HCT116 (cell line): ENCODE measurements around the gene PLEKHO2. TPM values are rescaled to one million over a fixed set of nuclear protein-coding genes. Genes with fewer than 3 reads are reported as not detected.

Source experiments
- ATAC-seq: fragments of 200-7000 bp; cut with Tn5 transposase; 2 replicates; pipeline ENCODE4 v1.9.1; 2020; ENCODE audit warnings: mild to moderate bottlenecking, moderate library complexity
- BruUV-seq: library from RNA; stranded (reverse); fragments of 400-500 nt; replicated peaks from 2 replicates; lab custom pipeline; 2021; lab: Mats Ljungman, UMichigan
- CTCF ChIA-PET: fragments of 300-600 bp; sonication (Branson Sonifier 250); formaldehyde crosslinking; loops from one replicate; lab custom pipeline; 2021; ENCODE audit warnings: antibody characterized with exemption; lab: Charles Lee
- POLR2A ChIA-PET: fragments of 300-600, 350-600 bp; sonication (Branson Sonifier 250); formaldehyde crosslinking; loops from one replicate; lab custom pipeline; 2021; ENCODE audit warnings: antibody characterized with exemption; lab: Charles Lee
- RAD21 ChIA-PET, 2 experiments: fragments of 300-600 bp; sonication (Branson Sonifier 250); formaldehyde crosslinking; loops; one replicate each; lab custom pipeline; 2023; ENCODE audit warnings: low total read pairs in 2 of 2; ENCODE audit not compliant: uncharacterized antibody in 2 of 2, unreplicated experiment in 2 of 2, low non-redundant PET in 1 of 2; lab: Charles Lee
- DNase-seq: peaks from one replicate; pipeline ENCODE4 v3.0.0-alpha.2; 2010; ENCODE audit warnings: low read depth, low spot score
- H2AFZ ChIP-seq: fragments of 200-600 bp; shearing (Covaris generic), sonication (generic); 2 replicates; pipeline ENCODE4 v1.6.1; 2017; ENCODE audit warnings: low read depth, mixed run types, mixed read lengths, antibody characterized with exemption, low read length; ENCODE audit not compliant: poor library complexity, severe bottlenecking
- H3K27ac ChIP-seq: 2 replicates; pipeline ENCODE4 v1.5.1; 2012; ENCODE audit warnings: low read depth, low read length
- H3K27me3 ChIP-seq: fragments of 200-600 bp; sonication (generic); 2 replicates; pipeline ENCODE4 v1.6.1; 2016; ENCODE audit warnings: mixed run types, low read length, mixed read lengths; ENCODE audit not compliant: insufficient read depth
- H3K36me3 ChIP-seq, 2 experiments: fragments of 200-500 bp in 1 of 2; fragments of 200-600 bp in 1 of 2; sonication (Bioruptor generic) in 1 of 2; sonication (generic) in 1 of 2; 2 replicates each; pipeline versions ENCODE4 v1.5.1 to v1.6.1; 2014 to 2016; ENCODE audit warnings: low read length in 2 of 2, inconsistent platforms in 1 of 2, mixed read lengths in 1 of 2, mixed run types in 1 of 2; ENCODE audit not compliant: insufficient read depth in 2 of 2, control insufficient read depth in 1 of 2
- H3K4me1 ChIP-seq, 2 experiments: fragments of 200-600 bp in 1 of 2; sonication (generic) in 1 of 2; 2 replicates each; pipeline versions ENCODE4 v1.5.1 to v1.6.1; 2012 to 2017; ENCODE audit warnings: low read length in 2 of 2, inconsistent platforms in 1 of 2, mild to moderate bottlenecking in 1 of 2, mixed read lengths in 1 of 2, mixed run types in 1 of 2, moderate library complexity in 1 of 2; ENCODE audit not compliant: insufficient read depth in 2 of 2, control insufficient read depth in 1 of 2
- H3K4me2 ChIP-seq: fragments of 200-600 bp; sonication (generic); 2 replicates; pipeline ENCODE4 v1.6.1; 2017; ENCODE audit warnings: mixed run types, low read length, mixed read lengths
- H3K4me3 ChIP-seq, 2 experiments: fragments of 200-600 bp in 1 of 2; sonication (generic) in 1 of 2; replicated peaks in 1 of 2; 2 replicates each; pipeline ENCODE4 v1.5.1; 2011 to 2016; ENCODE audit warnings: low read length in 2 of 2, control low read depth in 1 of 2, low read depth in 1 of 2, mild to moderate bottlenecking in 1 of 2, mixed read lengths in 1 of 2, mixed run types in 1 of 2
- H3K79me2 ChIP-seq: fragments of 200-600 bp; sonication (generic); 2 replicates; pipeline ENCODE4 v1.6.1; 2017; ENCODE audit warnings: mild to moderate bottlenecking, mixed run types, low read length, moderate library complexity, mixed read lengths; ENCODE audit not compliant: insufficient read depth
- H3K9ac ChIP-seq: fragments of 200-600 bp; sonication (generic); 2 replicates; pipeline ENCODE4 v1.6.1; 2016; ENCODE audit warnings: low read length, mixed read lengths
- H3K9me2 ChIP-seq: fragments of 200-600 bp; sonication (generic), shearing (Covaris generic); 2 replicates; pipeline ENCODE4 v1.6.1; 2017; ENCODE audit warnings: mixed run types, mild to moderate bottlenecking, moderate library complexity; ENCODE audit not compliant: insufficient read depth
- H3K9me3 ChIP-seq, 2 experiments: fragments of 200-500 bp in 1 of 2; fragments of 200-600 bp in 1 of 2; sonication (Bioruptor generic) in 1 of 2; sonication (generic) in 1 of 2; 2 replicates each; pipeline ENCODE4 v1.6.1; 2014 to 2017; ENCODE audit warnings: low read length in 2 of 2, mixed read lengths in 2 of 2, inconsistent platforms in 1 of 2, low read depth in 1 of 2, mild to moderate bottlenecking in 1 of 2, mixed run types in 1 of 2, moderate library complexity in 1 of 2; ENCODE audit not compliant: control insufficient read depth in 1 of 2, insufficient read depth in 1 of 2
- H4K20me1 ChIP-seq: fragments of 200-600 bp; sonication (generic), shearing (Covaris generic); 2 replicates; pipeline ENCODE4 v1.6.1; 2017; ENCODE audit warnings: mixed run types, mild to moderate bottlenecking, moderate library complexity; ENCODE audit not compliant: insufficient read depth
- ATF3 ChIP-seq: IDR thresholded peaks from 2 replicates; pipeline ENCODE4 v1.6.1; 2012
- EZH2phosphoT487 ChIP-seq: fragments of 200-600 bp; IDR thresholded peaks from 2 replicates; pipeline ENCODE4 v1.6.1; 2018; ENCODE audit warnings: antibody characterized with exemption, borderline replicate concordance
- FOSL1 ChIP-seq: IDR thresholded peaks from 2 replicates; pipeline ENCODE4 v1.6.1; 2012; ENCODE audit warnings: low read depth
- MAX ChIP-seq: IDR thresholded peaks from 2 replicates; pipeline ENCODE4 v1.6.1; 2012
- POLR2AphosphoS5 ChIP-seq: IDR thresholded peaks from 2 replicates; pipeline ENCODE4 v1.6.1; 2011; ENCODE audit warnings: mild to moderate bottlenecking, low read depth, low read length, moderate library complexity
- RAD21 ChIP-seq: IDR thresholded peaks from 2 replicates; pipeline ENCODE4 v1.6.1; 2012; ENCODE audit warnings: low read depth, mild to moderate bottlenecking
- SRF ChIP-seq: IDR thresholded peaks from 2 replicates; pipeline ENCODE4 v1.6.1; 2012; ENCODE audit warnings: low read depth
- TCF7L2 ChIP-seq: IDR thresholded peaks from 2 replicates; pipeline ENCODE4 v1.7.0; 2011; ENCODE audit warnings: borderline replicate concordance, inconsistent platforms; ENCODE audit not compliant: insufficient read depth, insufficient read length; ENCODE audit errors: extremely low read depth
- ZBTB33 ChIP-seq: IDR thresholded peaks from 2 replicates; pipeline ENCODE4 v1.6.1; 2011; ENCODE audit warnings: mild to moderate bottlenecking, low read length, moderate library complexity; ENCODE audit not compliant: insufficient replicate concordance; ENCODE audit errors: extremely low read depth
- ZFX ChIP-seq: fragments of 450-650 bp; IDR thresholded peaks from 2 replicates; pipeline ENCODE4 v1.6.1; 2017
- ZNF274 ChIP-seq: fragments of 200-500 bp; sonication (Bioruptor generic); IDR thresholded peaks from 2 replicates; pipeline ENCODE4 v1.6.1; 2014; ENCODE audit warnings: mild to moderate bottlenecking, low read depth, low read length, inconsistent platforms
- intact Hi-C: fragments of 100-400 bp; cut with micrococcal nuclease; formaldehyde crosslinking; loops from 2 replicates; pipeline ENCODE4 v1.10.0; 2022
- total RNA-seq: library from RNA; stranded (reverse); gene quantifications from one replicate; pipeline ENCODE4 v1.2.1, GENCODE V29; 2021; ENCODE audit not compliant: unreplicated experiment
- TF ChIP-seq, protein P1 (sequence below): IDR thresholded peaks from 2 replicates; pipeline ENCODE4 v1.6.1; 2012; ENCODE audit warnings: low read depth

PLEKHO2 gene
- total RNA-seq, 1 experiment from 2014 or later, result 8.0 TPM

DNA sequence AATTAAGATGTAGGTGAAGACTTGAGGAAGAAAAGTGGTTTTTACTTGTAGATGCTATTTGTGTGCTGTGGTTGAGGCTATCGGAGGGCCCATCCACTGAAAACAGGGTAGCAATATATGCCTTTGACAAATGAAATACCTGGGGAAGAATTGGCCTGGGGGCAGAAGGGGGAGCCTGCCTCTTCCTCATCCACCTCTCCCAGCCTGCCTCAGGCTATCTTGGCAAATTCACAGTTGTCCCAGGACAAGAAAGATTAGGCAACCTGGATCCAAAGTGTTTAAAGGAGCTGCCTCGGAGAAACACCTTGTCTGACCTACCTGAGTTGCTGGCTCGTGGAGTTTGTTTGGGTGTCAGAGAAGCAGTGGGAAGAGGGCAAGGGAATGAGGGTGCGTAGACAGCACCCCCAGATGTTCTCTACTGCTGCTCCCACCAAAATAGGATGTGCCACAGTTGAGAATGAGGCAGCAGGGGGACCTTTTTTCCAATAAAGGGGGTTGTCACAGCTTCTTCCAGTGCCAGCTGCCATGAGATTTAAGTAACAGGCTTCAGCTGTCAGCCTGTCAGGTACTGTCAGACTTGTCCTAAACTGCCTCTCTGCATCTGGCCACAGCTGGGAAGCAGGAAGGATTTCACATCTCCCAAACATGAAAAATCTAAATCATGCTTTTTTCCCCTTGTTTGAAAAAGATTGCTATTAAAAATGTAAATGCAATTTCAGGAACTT, 9.2 kb downstream of the PLEKHO2 start:
- ChIA-PET CTCF (no interaction called here), POLR2A (no interaction called here)

More for the DNA sequence above, 9.2 kb downstream of the PLEKHO2 start:
- H3K9me2 ChIP-seq, result no peaks in the 10 kb centered on the region
- RAD21 ChIA-PET, result no interaction called here
- H3K4me3 ChIP-seq, result no peak overlapping the region
- H3K9me3 ChIP-seq, result no peaks in the 10 kb centered on the region
- DNase-seq (no peak), ATAC-seq (no peak)
- intact Hi-C loops, result no loop called here
- no TSS peak for BruUV-seq
- H3K27me3 ChIP-seq, result no peaks in the 10 kb centered on the region
- peaks cover 0 to 5% of the 10 kb centered on the region in 2 experiments; a peak in 1 of 4 replicates for H3K36me3 ChIP-seq
- H2AFZ ChIP-seq, result no peak overlapping the region
- no peaks in the 10 kb centered on the region for H3K79me2 ChIP-seq
- no peak overlapping the region for H3K4me2 ChIP-seq
- H3K4me1 ChIP-seq, result peaks cover 0 to 3% of the 10 kb centered on the region in 2 experiments; a peak in 1 of 4 replicates
- H4K20me1 ChIP-seq, result no peaks in the 10 kb centered on the region
- TF ChIP-seq ZFX (no peak), ZNF274 (no peak), EZH2phosphoT487 (no peak), RAD21 (no peak), FOSL1 (no peak), TCF7L2 (no peak), MAX (no peak), ATF3 (no peak), SRF (no peak), ZBTB33 (no peak), POLR2AphosphoS5 (no peak)
- TF ChIP-seq, protein P1, sequence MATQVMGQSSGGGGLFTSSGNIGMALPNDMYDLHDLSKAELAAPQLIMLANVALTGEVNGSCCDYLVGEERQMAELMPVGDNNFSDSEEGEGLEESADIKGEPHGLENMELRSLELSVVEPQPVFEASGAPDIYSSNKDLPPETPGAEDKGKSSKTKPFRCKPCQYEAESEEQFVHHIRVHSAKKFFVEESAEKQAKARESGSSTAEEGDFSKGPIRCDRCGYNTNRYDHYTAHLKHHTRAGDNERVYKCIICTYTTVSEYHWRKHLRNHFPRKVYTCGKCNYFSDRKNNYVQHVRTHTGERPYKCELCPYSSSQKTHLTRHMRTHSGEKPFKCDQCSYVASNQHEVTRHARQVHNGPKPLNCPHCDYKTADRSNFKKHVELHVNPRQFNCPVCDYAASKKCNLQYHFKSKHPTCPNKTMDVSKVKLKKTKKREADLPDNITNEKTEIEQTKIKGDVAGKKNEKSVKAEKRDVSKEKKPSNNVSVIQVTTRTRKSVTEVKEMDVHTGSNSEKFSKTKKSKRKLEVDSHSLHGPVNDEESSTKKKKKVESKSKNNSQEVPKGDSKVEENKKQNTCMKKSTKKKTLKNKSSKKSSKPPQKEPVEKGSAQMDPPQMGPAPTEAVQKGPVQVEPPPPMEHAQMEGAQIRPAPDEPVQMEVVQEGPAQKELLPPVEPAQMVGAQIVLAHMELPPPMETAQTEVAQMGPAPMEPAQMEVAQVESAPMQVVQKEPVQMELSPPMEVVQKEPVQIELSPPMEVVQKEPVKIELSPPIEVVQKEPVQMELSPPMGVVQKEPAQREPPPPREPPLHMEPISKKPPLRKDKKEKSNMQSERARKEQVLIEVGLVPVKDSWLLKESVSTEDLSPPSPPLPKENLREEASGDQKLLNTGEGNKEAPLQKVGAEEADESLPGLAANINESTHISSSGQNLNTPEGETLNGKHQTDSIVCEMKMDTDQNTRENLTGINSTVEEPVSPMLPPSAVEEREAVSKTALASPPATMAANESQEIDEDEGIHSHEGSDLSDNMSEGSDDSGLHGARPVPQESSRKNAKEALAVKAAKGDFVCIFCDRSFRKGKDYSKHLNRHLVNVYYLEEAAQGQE, result no peak
- H3K27ac ChIP-seq, result no peak overlapping the region
- H3K9ac ChIP-seq, result no peak overlapping the region
